Subcutaneous abdominal adipose tissue (tissue), 5 donors: Measurements from ENCODE around the gene SPOPL.
A peak's percentile ranks its signal among the peaks of the same experiment; 100 is the strongest.

Source experiments
- H3K27ac ChIP-seq: one replicate; pipeline ENCODE4 v1.7.0; 2013; ENCODE audit warnings: low read depth, mild to moderate bottlenecking, inconsistent platforms, low read length, moderate library complexity
- H3K27me3 ChIP-seq, 5 donors: one replicate each; pipeline ENCODE4 v1.7.0; 2013; ENCODE audit warnings: low read length in 5 of 5, inconsistent platforms in 1 of 5; ENCODE audit not compliant: control insufficient read depth in 5 of 5, insufficient read depth in 4 of 5
- H3K36me3 ChIP-seq, 5 donors: one replicate each; pipeline ENCODE4 v1.7.0; 2013; ENCODE audit warnings: low read length in 5 of 5; ENCODE audit not compliant: control insufficient read depth in 5 of 5, insufficient read depth in 5 of 5
- H3K4me1 ChIP-seq, 5 donors: one replicate each; pipeline ENCODE4 v1.7.0; 2013; ENCODE audit warnings: low read length in 5 of 5, mild to moderate bottlenecking in 3 of 5, moderate library complexity in 1 of 5; ENCODE audit not compliant: control insufficient read depth in 5 of 5, insufficient read depth in 5 of 5
- H3K4me3 ChIP-seq, 5 donors: one replicate each; pipeline ENCODE4 v1.7.0; 2013; ENCODE audit warnings: low read length in 5 of 5, low read depth in 1 of 5
- H3K9ac ChIP-seq, 5 donors: one replicate each; pipeline ENCODE4 v1.7.0; 2013; ENCODE audit warnings: low read length in 5 of 5, mild to moderate bottlenecking in 4 of 5, moderate library complexity in 3 of 5
- H3K9me3 ChIP-seq, 5 donors: one replicate each; pipeline ENCODE4 v1.7.0; 2013; ENCODE audit warnings: low read length in 5 of 5; ENCODE audit not compliant: control insufficient read depth in 5 of 5
- donor health status: healthy.
- donor health status: healthy.
- donor health status: healthy.
- donor health status: healthy.
- donor health status: healthy.

SPOPL gene

DNA sequence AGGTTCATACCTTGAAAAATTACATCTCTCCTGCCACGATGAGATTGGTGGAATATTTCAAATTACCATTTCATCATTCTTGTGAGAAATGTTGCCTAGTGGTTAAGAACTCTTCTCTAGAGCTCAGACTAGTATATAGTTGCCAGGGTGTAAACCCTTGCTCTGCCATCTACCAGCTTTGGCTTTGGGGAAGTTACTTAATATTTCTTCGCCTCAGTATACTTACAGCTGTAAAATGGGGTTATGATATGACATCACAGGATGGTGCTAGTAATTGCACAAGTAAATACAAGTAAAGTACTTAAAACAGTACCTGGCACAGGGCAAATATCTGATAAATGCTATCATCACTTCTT is 1.5 kb downstream of the SPOPL start:
- Histone ChIP-seq H3K27me3 (no peaks in the 10 kb centered on the region), H3K27ac (peak overlapping the region; percentile 84), H3K4me3 (peak overlapping the region in 4 of 5 donors; percentile 87 to 94 (median 88)), H3K36me3 (no peaks in the 10 kb centered on the region), H3K9ac (peak overlapping the region; percentile 73 to 96 (median 84)), H3K9me3 (no peaks in the 10 kb centered on the region), H3K4me1 (peaks cover 0 to 55% (median 42%) of the 10 kb centered on the region in 5 donors)

DNA sequence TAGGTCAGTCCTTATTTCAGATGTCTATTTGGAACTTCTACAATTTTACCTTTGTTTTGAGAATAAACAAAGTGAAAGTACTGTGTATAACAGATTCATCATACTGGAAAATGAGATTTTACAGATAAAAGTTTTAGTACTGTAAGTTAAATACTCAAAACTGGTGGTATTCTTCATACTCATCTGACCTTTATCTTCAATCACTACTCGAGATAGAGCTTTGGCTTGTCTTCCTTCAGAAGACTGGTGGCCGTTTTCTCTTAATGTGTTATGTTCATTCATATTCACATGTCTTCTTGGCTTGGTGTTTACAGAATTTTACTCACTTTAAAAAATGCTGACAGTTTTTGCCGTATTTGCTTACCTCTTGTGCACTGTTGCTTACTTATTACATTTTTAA is 2.1 kb downstream of the SPOPL start:
- peak overlapping the region in 3 of 5 donors; percentile 17 to 96 (median 73) for H3K9ac ChIP-seq
- no peaks in the 10 kb centered on the region for H3K36me3 ChIP-seq
- no peaks in the 10 kb centered on the region for H3K27me3 ChIP-seq
- peak overlapping the region in 4 of 5 donors; percentile 7 to 89 (median 87) for H3K4me3 ChIP-seq
- H3K9me3 ChIP-seq = no peaks in the 10 kb centered on the region
- peaks cover 0 to 55% (median 45%) of the 10 kb centered on the region in 5 donors for H3K4me1 ChIP-seq
- H3K27ac ChIP-seq = peak overlapping the region; percentile 84

DNA sequence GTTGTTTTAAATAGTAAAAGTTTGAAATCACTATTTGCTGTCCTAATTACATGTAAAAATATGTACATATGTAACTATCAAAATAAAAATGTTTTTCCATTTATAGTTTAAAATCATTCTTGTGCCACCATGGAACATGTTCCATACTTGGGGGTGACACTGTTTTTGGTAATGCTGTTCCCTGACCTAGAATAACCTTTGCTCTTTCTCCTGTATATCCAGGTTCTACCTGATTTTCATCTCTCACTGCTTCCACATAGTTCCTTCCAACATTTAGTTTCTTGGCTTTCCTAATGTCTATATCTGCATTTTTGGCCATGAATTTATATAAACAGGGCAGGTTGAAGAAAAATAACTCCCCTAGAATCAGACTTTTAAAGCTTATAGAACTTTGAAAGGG is 2.5 kb downstream of the SPOPL start:
- Histone ChIP-seq H3K9ac (peak overlapping the region in 3 of 5 donors; percentile 10 to 30 (median 12)), H3K36me3 (no peaks in the 10 kb centered on the region), H3K4me1 (peaks cover 0 to 55% (median 45%) of the 10 kb centered on the region in 5 donors), H3K27ac (no peak overlapping the region), H3K9me3 (no peaks in the 10 kb centered on the region), H3K27me3 (no peaks in the 10 kb centered on the region), H3K4me3 (peak overlapping the region in 2 of 5 donors; percentile 7 to 87)

GRCh38 chr2:138504546-138505235 is 3.1 kb downstream of the SPOPL start:
- H3K27ac ChIP-seq = no peak overlapping the region
- no peaks in the 10 kb centered on the region for H3K9me3 ChIP-seq
- no peak overlapping the region for H3K4me3 ChIP-seq
- no peaks in the 10 kb centered on the region for H3K36me3 ChIP-seq
- no peaks in the 10 kb centered on the region for H3K27me3 ChIP-seq
- peaks cover 0 to 55% (median 45%) of the 10 kb centered on the region in 5 donors for H3K4me1 ChIP-seq
- H3K9ac ChIP-seq = peak overlapping the region in 2 of 5 donors; percentile 12 to 30

DNA sequence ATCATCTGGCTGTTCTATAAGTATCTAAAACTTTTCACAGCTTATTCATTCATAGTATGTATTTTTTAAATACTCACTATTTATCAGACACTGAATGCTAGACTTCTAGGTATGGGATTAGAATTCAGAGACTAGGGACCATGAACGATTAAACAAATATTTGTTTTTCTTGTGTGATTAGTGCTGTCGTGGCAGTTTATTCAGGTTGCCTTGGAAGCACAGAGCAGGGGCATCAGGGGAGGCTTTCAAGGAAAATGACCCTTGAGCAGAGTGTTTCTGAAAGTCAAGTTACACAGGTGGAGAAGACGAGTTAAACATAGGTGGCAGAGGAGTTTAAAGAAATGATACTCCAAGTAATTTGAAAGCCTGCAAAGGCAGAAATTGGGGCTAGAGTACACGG is 5.7 kb downstream of the SPOPL start:
- peaks cover 0 to 40% (median 35%) of the 10 kb centered on the region in 5 donors for H3K4me1 ChIP-seq
- H3K27me3 ChIP-seq = no peaks in the 10 kb centered on the region
- H3K9ac ChIP-seq = no peak overlapping the region
- H3K36me3 ChIP-seq = no peaks in the 10 kb centered on the region
- no peak overlapping the region for H3K4me3 ChIP-seq
- no peak overlapping the region for H3K27ac ChIP-seq
- peaks cover 0 to 3% (median 0%) of the 10 kb centered on the region in 5 donors for H3K9me3 ChIP-seq

- Histone ChIP-seq H3K9ac (no peak overlapping the region), H3K27ac (no peak overlapping the region), H3K4me3 (no peak overlapping the region), H3K4me1 (peaks cover 0 to 27% (median 22%) of the 10 kb centered on the region in 5 donors), H3K9me3 (peaks cover 0 to 3% (median 0%) of the 10 kb centered on the region in 5 donors), H3K36me3 (no peaks in the 10 kb centered on the region), H3K27me3 (no peaks in the 10 kb centered on the region)
Observed at GRCh38 chr2:138510319-138510718, 8.7 kb downstream of the SPOPL start.

DNA sequence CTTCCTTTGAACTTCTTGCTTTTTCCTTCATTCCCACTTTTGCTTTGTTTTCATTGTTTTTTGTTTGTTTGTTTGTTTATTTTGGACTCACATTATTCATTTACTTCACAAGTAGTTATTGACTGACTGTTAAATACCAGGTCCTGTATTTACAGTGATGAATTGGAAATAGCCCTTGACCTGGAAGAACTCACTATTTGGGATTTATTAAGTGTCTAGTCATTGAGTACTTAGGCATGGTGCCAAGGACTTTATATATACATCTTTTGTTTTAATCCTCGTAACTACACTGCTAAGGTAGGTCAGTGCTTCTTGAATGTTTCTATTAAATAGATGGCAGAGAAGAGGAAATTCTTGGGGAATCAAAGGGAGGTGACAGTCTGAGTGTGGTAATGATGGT is 11.1 kb downstream of the SPOPL start:
- Histone ChIP-seq H3K4me3 (no peak overlapping the region), H3K27ac (no peak overlapping the region), H3K9me3 (peaks cover 0 to 3% (median 0%) of the 10 kb centered on the region in 5 donors), H3K27me3 (no peaks in the 10 kb centered on the region), H3K4me1 (peaks cover 0 to 39% (median 22%) of the 10 kb centered on the region in 5 donors), H3K36me3 (no peaks in the 10 kb centered on the region), H3K9ac (no peak overlapping the region)

DNA sequence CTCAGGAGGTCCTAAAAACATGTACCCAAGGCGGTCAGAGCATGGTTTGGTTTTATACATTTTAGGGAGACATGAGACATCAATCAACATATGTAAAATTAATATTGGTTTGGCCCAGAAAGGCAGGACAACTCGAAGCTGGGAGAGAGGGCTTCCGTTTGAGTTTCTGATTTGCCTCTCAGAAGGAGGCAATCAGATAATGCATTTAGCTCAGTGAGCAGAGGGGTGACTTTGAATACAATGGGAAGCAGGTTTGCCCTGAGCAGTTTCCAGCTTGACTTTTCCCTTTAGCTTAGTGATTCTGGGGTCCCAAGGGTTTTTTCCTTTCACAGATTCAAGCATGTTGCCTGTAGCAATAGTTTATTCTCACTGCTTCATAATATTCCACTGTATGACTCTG is 12.6 kb downstream of the SPOPL start:
- H3K27me3 ChIP-seq = no peaks in the 10 kb centered on the region
- H3K4me3 ChIP-seq = no peak overlapping the region
- H3K9ac ChIP-seq = no peak overlapping the region
- H3K36me3 ChIP-seq = no peaks in the 10 kb centered on the region
- no peak overlapping the region for H3K27ac ChIP-seq
- peaks cover 0 to 3% (median 0%) of the 10 kb centered on the region in 5 donors for H3K9me3 ChIP-seq
- peaks cover 0 to 40% (median 27%) of the 10 kb centered on the region in 5 donors for H3K4me1 ChIP-seq

DNA sequence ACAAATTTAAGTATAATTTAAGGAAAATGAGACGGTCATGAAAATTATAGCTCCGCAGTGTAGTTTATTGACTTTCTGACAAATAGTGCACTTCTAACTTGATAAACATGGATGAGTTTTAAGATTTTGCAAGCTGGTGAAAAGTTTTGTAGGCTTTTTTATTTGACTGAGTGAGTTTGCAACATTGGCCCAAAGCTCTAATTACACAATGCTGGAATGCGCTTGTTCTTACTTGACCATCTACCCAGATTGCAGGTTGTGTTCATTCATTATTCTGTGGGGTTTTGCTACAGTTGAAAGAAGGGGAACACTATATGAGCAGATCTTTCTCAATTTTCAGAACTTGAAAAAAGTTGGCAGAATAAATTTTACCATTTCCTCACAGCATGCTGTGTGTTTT is 13.5 kb downstream of the SPOPL start:
- no peak overlapping the region for H3K9ac ChIP-seq
- no peaks in the 10 kb centered on the region for H3K27me3 ChIP-seq
- H3K4me1 ChIP-seq = peaks cover 0 to 40% (median 27%) of the 10 kb centered on the region in 5 donors
- peaks cover 0 to 3% (median 0%) of the 10 kb centered on the region in 5 donors for H3K9me3 ChIP-seq
- H3K36me3 ChIP-seq = no peaks in the 10 kb centered on the region
- peak overlapping the region; percentile 45 for H3K27ac ChIP-seq
- H3K4me3 ChIP-seq = no peak overlapping the region

- no peak overlapping the region for H3K4me3 ChIP-seq
- peaks cover 0 to 3% (median 0%) of the 10 kb centered on the region in 5 donors for H3K9me3 ChIP-seq
- no peak overlapping the region for H3K9ac ChIP-seq
- no peaks in the 10 kb centered on the region for H3K36me3 ChIP-seq
- H3K27me3 ChIP-seq = no peaks in the 10 kb centered on the region
- peaks cover 0 to 43% (median 27%) of the 10 kb centered on the region in 5 donors for H3K4me1 ChIP-seq
- no peak overlapping the region for H3K27ac ChIP-seq
Observed at GRCh38 chr2:138516030-138516704, 14.6 kb downstream of the SPOPL start.
